HepG2 (cell line): ENCODE data around the gene NPFFR1. TPM values are rescaled to one million over a fixed set of nuclear protein-coding genes. Genes with fewer than 3 reads are reported as not detected.
A peak's percentile ranks its signal among the peaks of the same experiment; 100 is the strongest.

Source experiments
- AHDC1 ChIP-seq: sonication (generic); formaldehyde crosslinking; IDR thresholded peaks from 2 replicates; pipeline ENCODE4 v1.5.1; 2020; ENCODE audit warnings: mild to moderate bottlenecking, missing genetic modification reagents, borderline replicate concordance
- ATM ChIP-seq: fragments of 450-650 bp; IDR thresholded peaks from 2 replicates; pipeline ENCODE4 v1.7.1; 2017; ENCODE audit warnings: mild to moderate bottlenecking, borderline replicate concordance
- HNRNPK ChIP-seq: fragments of 200-400 bp; formaldehyde crosslinking; IDR thresholded peaks from 2 replicates; pipeline ENCODE4 v1.6.1; 2018; ENCODE audit warnings: low read length, low read depth, moderate library complexity, mild to moderate bottlenecking; ENCODE audit not compliant: poor library complexity, severe bottlenecking
- IRF9 ChIP-seq: sonication (generic); formaldehyde crosslinking; IDR thresholded peaks from 2 replicates; pipeline ENCODE4 v1.8.0; 2022; ENCODE audit warnings: missing genetic modification reagents, mild to moderate bottlenecking, borderline replicate concordance
- MIER2 ChIP-seq: IDR thresholded peaks from 2 replicates; pipeline ENCODE4 v1.6.1; 2016; ENCODE audit warnings: missing biosample characterization, missing genetic modification reagents
- NFIB ChIP-seq: sonication (generic); formaldehyde crosslinking; IDR thresholded peaks from 2 replicates; pipeline ENCODE4 v1.9.0; 2021; ENCODE audit warnings: missing genetic modification reagents, mild to moderate bottlenecking, borderline replicate concordance
- NFKB2 ChIP-seq: sonication (generic); formaldehyde crosslinking; IDR thresholded peaks from 2 replicates; pipeline ENCODE4 v1.4.0; 2020; ENCODE audit warnings: missing genetic modification reagents, borderline replicate concordance
- RBFOX2 ChIP-seq: fragments of 200-400 bp; formaldehyde crosslinking; IDR thresholded peaks from 2 replicates; pipeline ENCODE4 v1.6.1; 2017; ENCODE audit warnings: low read depth, mild to moderate bottlenecking, low read length
- SIN3A ChIP-seq: IDR thresholded peaks from 2 replicates; pipeline ENCODE4 v1.6.1; 2011; ENCODE audit warnings: low read depth, mild to moderate bottlenecking, control low read depth, low read length, borderline replicate concordance
- TSC22D2 ChIP-seq: sonication (generic); formaldehyde crosslinking; IDR thresholded peaks from 2 replicates; pipeline ENCODE4 v1.5.1; 2020; ENCODE audit warnings: missing genetic modification reagents, mild to moderate bottlenecking, borderline replicate concordance
- ZNF142 ChIP-seq: sonication (generic); formaldehyde crosslinking; IDR thresholded peaks from 2 replicates; pipeline ENCODE4 v1.4.0; 2020; ENCODE audit warnings: missing genetic modification reagents
- ZNF230 ChIP-seq: sonication (generic); formaldehyde crosslinking; IDR thresholded peaks from 2 replicates; pipeline ENCODE4 v1.4.0; 2020; ENCODE audit warnings: mild to moderate bottlenecking, missing genetic modification reagents
- ZNF512 ChIP-seq: sonication (generic); formaldehyde crosslinking; IDR thresholded peaks from 2 replicates; pipeline ENCODE4 v1.4.0; 2020; ENCODE audit warnings: mild to moderate bottlenecking, missing genetic modification reagents
- polyA plus RNA-seq, 8 experiments: library from polyadenylated mRNA; depleted of rRNA in 3 of 8; stranded (reverse) in 7 of 8; unstranded in 1 of 8; fragments of >200 nt; fragmentation: Illumina TruSeq in 4 of 8; extraction: Trizol in 4 of 8; gene quantifications; 2 replicates each; pipeline versions ENCODE4 v1.2.1 to v1.2.3, GENCODE V29; 2011 to 2016; ENCODE audit warnings: low read depth in 4 of 8, missing spikeins in 1 of 8, mixed read lengths in 1 of 8; ENCODE audit not compliant: insufficient read depth in 1 of 8
- total RNA-seq, 5 experiments: library from RNA; depleted of rRNA; stranded (reverse); fragments of >200 nt; fragmentation: Illumina TruSeq; extraction: Trizol; gene quantifications; 2 replicates each; pipeline ENCODE4 v1.2.3, GENCODE V29; 2016; ENCODE audit warnings: low read depth in 1 of 5

Gene NPFFR1
- total and polyA plus RNA-seq, 2 of the 13 experiments (the other 11 are each of a cell fraction or from before 2014, with no cell fraction given), result under 0.01 TPM; not detected in 1

- no peak for TF ChIP-seq ATM
- peak; percentile 93 for TF ChIP-seq ZNF142 (CRISPR knock-in tag)
- peak; percentile 70; the same call in 1 of the 2 replicates for TF ChIP-seq IRF9
- peak; percentile 91 for TF ChIP-seq ZNF230 (CRISPR knock-in tag)
- TF ChIP-seq SIN3A, result peak; percentile 75; the same call in 1 of the 2 replicates
- TF ChIP-seq RBFOX2, result peak; percentile 96
- TF ChIP-seq HNRNPK, result no peak
- TF ChIP-seq MIER2, result peak; percentile 33; the same call in 1 of the 2 replicates
- TF ChIP-seq NFKB2 (CRISPR knock-in tag), result peak; percentile 46; the same call in 1 of the 2 replicates
- no peak for TF ChIP-seq NFIB
- TF ChIP-seq TSC22D2 (CRISPR knock-in tag), result 0 out of 2 replicates have a peak, but pooled peaks have one; percentile 45
- TF ChIP-seq AHDC1 (CRISPR knock-in tag), result 0 out of 2 replicates have a peak, but pooled peaks have one; percentile 36
- TF ChIP-seq ZNF512 (CRISPR knock-in tag), result no peak
Observed at GRCh38 chr10:70233109-70233938, 50.5 kb downstream of the NPFFR1 start, which contains the start of gene PPA1 (continued).
